ENCODE measurements around the gene MAP7D1.
A peak's percentile ranks its signal among the peaks of the same experiment; 100 is the strongest.
"Not testable (repeated sequence)": the region's sequence is repeated elsewhere in the genome, so short reads cannot be mapped to it uniquely, and the experiment has no call there.

Gene MAP7D1

GRCh38 chr1:36207339-36207738 lies 51.4 kb downstream of the MAP7D1 start:
- peak; percentile 68 for FAIRE-seq

- FAIRE-seq, result no peak
Observed at GRCh38 chr1:36208978-36209703, 53.2 kb downstream of the MAP7D1 start.

DNA sequence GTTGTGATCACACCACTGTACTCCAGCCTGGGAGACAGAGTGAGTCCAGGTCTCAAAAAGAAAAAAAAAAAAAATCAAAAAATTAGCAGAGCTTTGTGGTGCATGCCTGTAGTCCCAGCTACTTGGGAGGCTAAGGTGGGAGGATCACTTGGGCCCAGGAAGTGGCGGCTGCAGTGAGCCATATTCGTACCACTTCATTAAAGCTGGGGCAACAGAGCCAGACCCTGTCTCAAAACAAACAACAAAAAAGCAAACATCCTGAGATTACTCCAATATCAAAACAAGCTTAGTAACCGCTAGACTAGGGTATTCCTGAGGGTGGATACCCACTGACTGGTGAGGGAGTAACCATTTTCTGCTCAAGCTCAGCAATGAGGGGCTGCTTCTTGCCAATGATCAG lies 55.3 kb downstream of the MAP7D1 start:
- no peak for FAIRE-seq

DNA sequence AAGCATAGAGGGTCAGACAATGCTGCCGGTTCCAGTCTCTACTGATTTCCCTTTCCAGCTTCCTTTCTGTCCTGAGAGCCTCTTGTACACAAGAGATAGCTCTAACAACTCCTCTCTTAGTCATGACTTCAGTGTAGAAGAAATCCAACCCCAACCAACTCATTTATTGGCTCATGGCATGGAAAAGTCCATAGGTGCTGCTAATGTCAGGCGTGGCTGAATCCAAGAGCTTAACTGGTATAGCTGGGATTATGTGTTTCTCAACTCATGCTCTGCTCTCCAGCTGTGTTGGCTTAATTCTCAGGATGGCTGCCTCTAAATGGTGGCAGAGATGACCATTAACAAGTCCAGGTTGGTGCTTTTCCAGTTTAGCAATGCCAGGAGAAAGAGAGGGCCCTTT lies 55.9 kb downstream of the MAP7D1 start:
- no peak for FAIRE-seq

DNA sequence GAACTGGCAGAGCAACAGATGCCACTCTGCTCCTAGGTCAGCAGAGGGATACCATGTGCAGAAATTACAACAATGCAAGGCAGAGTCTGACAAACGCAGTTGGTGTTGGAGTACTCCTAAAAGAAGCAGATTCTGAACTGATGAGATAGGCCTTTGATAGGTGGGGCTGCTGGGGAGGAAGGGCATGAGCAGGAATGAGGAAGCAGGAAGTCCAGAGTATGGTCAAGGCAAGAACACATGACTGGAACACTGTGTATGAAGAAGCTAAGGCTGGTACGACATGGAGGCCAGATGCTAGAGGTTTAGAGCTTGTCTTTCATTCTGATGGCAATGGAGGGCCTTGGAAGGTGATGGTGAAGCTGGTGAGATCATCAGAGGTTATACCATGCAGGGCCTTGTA lies 56.8 kb downstream of the MAP7D1 start:
- no peak for FAIRE-seq

GRCh38 chr1:36217670-36218069 lies 61.7 kb downstream of the MAP7D1 start:
- no peak for FAIRE-seq

- FAIRE-seq, result not testable (repeated sequence)
Observed at GRCh38 chr1:36221901-36222300, 65.9 kb downstream of the MAP7D1 start.

DNA sequence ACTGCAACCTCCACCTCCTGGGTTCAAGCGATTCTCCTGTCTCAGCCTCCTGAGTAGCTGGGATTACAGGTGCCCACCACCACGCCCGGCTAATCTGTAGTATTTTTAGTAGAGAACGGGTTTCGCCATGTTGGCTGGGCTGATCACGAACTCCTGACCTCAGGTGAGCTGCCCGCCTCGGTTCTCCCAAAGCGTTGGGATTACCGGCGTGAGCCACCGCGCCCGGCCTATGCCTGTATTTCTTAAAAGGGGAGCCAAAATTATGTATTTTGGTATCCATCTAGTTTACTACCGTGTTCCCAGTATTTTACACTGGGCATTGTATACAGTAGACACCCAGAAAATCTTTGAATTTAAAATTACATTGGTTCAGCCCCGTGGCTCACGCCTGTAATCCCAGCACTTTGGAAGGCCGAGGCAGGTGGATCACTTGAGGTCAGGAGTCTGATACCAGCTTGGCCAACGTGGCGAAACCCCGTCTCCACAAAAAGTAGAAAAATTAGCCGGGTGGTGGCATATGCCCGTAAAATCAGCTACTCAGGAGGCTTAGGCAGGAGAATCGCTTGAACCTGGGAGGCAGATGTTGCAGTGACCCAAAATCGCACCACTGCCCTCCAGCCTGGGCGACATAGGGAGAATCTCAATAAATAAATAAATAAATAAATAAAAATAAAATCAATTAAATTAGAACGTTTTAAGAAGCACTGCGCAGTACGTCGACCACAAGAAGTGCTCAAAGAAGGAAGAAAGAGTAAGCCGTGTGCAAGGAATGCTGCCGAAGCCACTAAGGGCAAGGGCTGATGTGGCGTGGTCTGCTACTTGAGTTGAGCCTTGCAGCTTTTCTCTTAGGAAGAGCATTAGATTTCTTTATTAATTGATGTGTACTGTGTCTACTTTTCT lies 66.8 kb downstream of the MAP7D1 start:
- FAIRE-seq, result no peak

DNA sequence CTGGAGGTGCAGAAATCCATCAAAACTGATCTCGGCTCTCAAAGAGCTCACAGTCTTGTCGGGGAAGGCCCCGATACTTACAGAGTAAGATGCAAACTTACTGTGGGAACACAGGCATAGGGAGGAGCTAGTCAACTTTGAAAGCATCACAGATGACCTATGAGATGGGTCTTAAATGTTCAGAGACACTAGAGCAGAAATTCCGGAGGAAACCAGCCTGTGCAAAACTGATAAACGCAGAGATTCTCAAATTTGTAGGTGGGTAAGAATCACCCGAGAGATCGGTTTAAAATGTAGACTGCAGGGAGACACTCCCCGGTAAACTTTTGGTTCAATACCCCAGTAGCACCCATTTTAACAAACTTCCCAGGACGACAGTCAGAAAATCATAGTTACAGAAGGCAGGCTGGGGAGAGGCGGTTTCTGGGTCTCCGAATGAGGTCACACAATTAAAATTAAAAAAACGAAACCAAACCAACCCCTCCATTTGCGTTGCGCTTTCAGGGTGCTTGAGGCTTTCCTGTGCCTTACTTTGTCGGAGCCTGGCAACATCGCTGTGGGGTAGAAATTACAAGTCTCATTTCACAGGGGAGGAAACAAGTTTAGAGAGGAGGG lies 67.5 kb downstream of the MAP7D1 start:
- FAIRE-seq, result no peak

DNA sequence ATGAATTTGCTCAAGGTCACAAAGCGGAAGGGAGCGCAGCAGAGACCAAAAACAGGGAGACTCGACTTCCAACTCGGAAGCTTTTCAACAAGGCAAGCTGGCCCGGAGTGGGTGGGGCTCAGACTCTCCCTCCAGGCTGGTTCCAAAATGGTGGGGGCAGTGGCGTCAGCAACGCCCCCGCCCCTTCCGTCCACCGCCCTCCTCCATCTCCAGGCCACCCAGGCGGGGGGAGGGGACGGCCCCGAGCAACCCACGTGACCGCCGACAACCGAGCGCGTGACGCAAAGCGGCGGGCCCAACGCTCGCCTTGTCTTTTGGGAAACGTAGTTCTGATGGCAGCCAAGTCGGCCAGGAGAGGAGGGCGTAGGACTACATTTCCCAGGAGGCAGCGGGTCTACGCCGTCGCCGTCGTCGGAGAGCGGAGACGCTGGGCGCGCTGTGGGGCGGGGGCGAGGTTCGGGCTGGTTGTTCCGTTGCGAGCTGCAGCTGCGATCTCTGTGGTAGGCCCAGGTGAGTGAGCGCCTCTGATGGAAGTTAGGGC lies 68.1 kb downstream of the MAP7D1 start, which contains the start of gene THRAP3:
THRAP3 (plus strand) TSS at position 448 of the 541 bp plus-strand sequence. CDS start 58,121 bp downstream, outside the sequence.
- FAIRE-seq, result no peak

GRCh38 chr1:36224537-36225282 lies 68.8 kb downstream of the MAP7D1 start:
- no peak for FAIRE-seq

DNA sequence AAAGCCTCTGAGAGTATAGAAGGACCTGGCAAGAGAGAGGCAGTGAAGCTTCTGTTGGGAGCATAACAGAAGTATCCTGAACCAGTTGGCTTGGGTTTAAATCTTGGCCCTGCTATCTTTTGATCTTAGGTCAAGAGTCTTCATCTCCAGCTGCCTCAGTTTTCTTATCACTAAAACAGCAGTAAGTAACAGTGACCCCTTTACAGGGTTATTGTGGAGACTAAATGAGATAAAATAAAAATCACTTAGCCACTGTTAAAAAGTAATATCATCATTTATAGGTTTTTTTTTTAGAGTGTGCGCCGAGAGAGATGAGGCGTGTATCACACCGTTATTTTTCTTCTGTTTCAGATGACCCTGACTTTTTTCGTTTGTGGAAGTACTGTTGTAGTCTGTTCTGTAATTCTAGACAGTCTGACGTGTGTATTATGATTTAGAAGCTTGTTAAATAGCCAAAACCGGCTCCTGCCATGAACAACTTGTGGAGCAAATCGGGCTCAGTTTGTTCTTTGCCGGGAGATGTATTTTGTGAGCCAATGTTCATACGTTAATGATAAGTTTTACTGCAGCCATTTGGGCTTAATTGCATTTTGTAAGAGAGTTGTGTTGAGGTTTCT lies 69.4 kb downstream of the MAP7D1 start:
- no peak for FAIRE-seq

- not testable (repeated sequence) for FAIRE-seq
Observed at GRCh38 chr1:36230279-36230678, 74.3 kb downstream of the MAP7D1 start.
